SJSA1 (cell line): Measurements from ENCODE around the gene METTL26. TPM values are rescaled to one million over a fixed set of nuclear protein-coding genes. Genes with fewer than 3 reads are reported as not detected.

Source experiments
- DNase-seq, 2 experiments: peaks; one replicate each; pipeline ENCODE4 v3.0.0-alpha.2; 2015 to 2020; ENCODE audit warnings: low spot score in 2 of 2, low read depth in 1 of 2
- H3K27ac ChIP-seq: fragments of 250-450 bp; sonication (Bioruptor Pico); 2 replicates; pipeline ENCODE4 v1.5.1; 2020; ENCODE audit warnings: mild to moderate bottlenecking, moderate library complexity
- H3K27me3 ChIP-seq: fragments of 250-450 bp; sonication (Bioruptor Pico); replicated peaks from 2 replicates; pipeline ENCODE4 v1.5.1; 2020; ENCODE audit warnings: mild to moderate bottlenecking, moderate library complexity
- H3K36me3 ChIP-seq: fragments of 250-450 bp; sonication (Bioruptor Pico); 2 replicates; pipeline ENCODE4 v1.5.1; 2020; ENCODE audit warnings: mild to moderate bottlenecking
- H3K4me1 ChIP-seq: fragments of 250-450 bp; sonication (Bioruptor Pico); replicated peaks from 2 replicates; pipeline ENCODE4 v1.6.1; 2021; ENCODE audit warnings: mild to moderate bottlenecking
- H3K4me3 ChIP-seq: fragments of 250-450 bp; sonication (Bioruptor Pico); 2 replicates; pipeline ENCODE4 v1.5.1; 2020; ENCODE audit warnings: mild to moderate bottlenecking
- H3K9me3 ChIP-seq: fragments of 250-450 bp; sonication (Bioruptor Pico); replicated peaks from 2 replicates; pipeline ENCODE4 v1.5.1; 2020; ENCODE audit warnings: mild to moderate bottlenecking
- total RNA-seq: library from RNA; depleted of rRNA; stranded (reverse); fragments of >200 nt; shearing (Covaris generic); gene quantifications from 2 replicates; pipeline ENCODE4 v1.2.3, GENCODE V29; 2014

Gene METTL26
- total RNA-seq, 1 experiment from 2014 or later, result 73.1 TPM

GRCh38 chr16:644556-644955 lies 8.5 kb upstream of the METTL26 start:
- Histone ChIP-seq H3K27me3 (peaks cover 15% of the 10 kb centered on the region), H3K4me1 (peaks cover 29% of the 10 kb centered on the region), H3K36me3 (peaks cover 7% of the 10 kb centered on the region; the same call in 1 of the 2 replicates), H3K9me3 (peaks cover 4% of the 10 kb centered on the region), H3K4me3 (no peak overlapping the region), H3K27ac (no peak overlapping the region)
- no peak for DNase-seq

GRCh38 chr16:643050-643368 lies 6.9 kb upstream of the METTL26 start:
- no peak overlapping the region for H3K4me3 ChIP-seq
- H3K27me3 ChIP-seq, result peaks cover 15% of the 10 kb centered on the region
- no peak overlapping the region for H3K27ac ChIP-seq
- H3K36me3 ChIP-seq, result no peaks in the 10 kb centered on the region; the same call in 1 of the 2 replicates
- H3K9me3 ChIP-seq, result peaks cover 4% of the 10 kb centered on the region
- DNase-seq, result no peak
- H3K4me1 ChIP-seq, result peaks cover 15% of the 10 kb centered on the region

- Histone ChIP-seq H3K27ac (no peak overlapping the region), H3K4me3 (peak overlapping the region; percentile 56), H3K4me1 (peaks cover 15% of the 10 kb centered on the region), H3K27me3 (peaks cover 15% of the 10 kb centered on the region), H3K36me3 (no peaks in the 10 kb centered on the region; the same call in 1 of the 2 replicates), H3K9me3 (peaks cover 4% of the 10 kb centered on the region)
- no peak for DNase-seq
Observed at GRCh38 chr16:642189-643049, 6.3 kb upstream of the METTL26 start.

- no peaks in the 10 kb centered on the region; the same call in 1 of the 2 replicates for H3K36me3 ChIP-seq
- H3K4me1 ChIP-seq, result peaks cover 18% of the 10 kb centered on the region
- H3K27me3 ChIP-seq, result peaks cover 15% of the 10 kb centered on the region
- peaks cover 4% of the 10 kb centered on the region for H3K9me3 ChIP-seq
- peak within 1 kb of the TSS; percentile 56 for H3K4me3 ChIP-seq
- H3K27ac ChIP-seq, result no peak within 1 kb of the TSS
- DNase-seq, result peak; percentile 55 to 71
Observed at GRCh38 chr16:641326-642188, 5.5 kb upstream of the METTL26 start, which contains the start of gene MCRIP2. TSS of gene MCRIP2 (plus strand) at chr16:641828. CDS start at chr16:641992, 164 bp downstream.

GRCh38 chr16:640614-641013 lies 4.5 kb upstream of the METTL26 start:
- Histone ChIP-seq H3K4me1 (peaks cover 26% of the 10 kb centered on the region), H3K36me3 (no peaks in the 10 kb centered on the region; the same call in none of the 2 replicates), H3K4me3 (no peak overlapping the region), H3K27ac (no peak overlapping the region), H3K27me3 (peaks cover 11% of the 10 kb centered on the region), H3K9me3 (peaks cover 4% of the 10 kb centered on the region)
- DNase-seq, result no peak

GRCh38 chr16:638836-639235 lies 2.7 kb upstream of the METTL26 start:
- Histone ChIP-seq H3K27ac (no peak overlapping the region), H3K4me1 (peaks cover 34% of the 10 kb centered on the region), H3K27me3 (peaks cover 11% of the 10 kb centered on the region), H3K36me3 (peaks cover 7% of the 10 kb centered on the region), H3K9me3 (peaks cover 4% of the 10 kb centered on the region), H3K4me3 (no peak overlapping the region)
- DNase-seq, result no peak

GRCh38 chr16:638034-638543 lies 2.0 kb upstream of the METTL26 start:
- Histone ChIP-seq H3K9me3 (peaks cover 4% of the 10 kb centered on the region), H3K27ac (no peak overlapping the region), H3K36me3 (peaks cover 12% of the 10 kb centered on the region), H3K4me3 (no peak overlapping the region), H3K4me1 (peaks cover 34% of the 10 kb centered on the region), H3K27me3 (peaks cover 11% of the 10 kb centered on the region)
- no peak for DNase-seq

GRCh38 chr16:637081-638018 lies 1.2 kb upstream of the METTL26 start:
- H3K27ac ChIP-seq, result peak overlapping the region; percentile 81
- peak in 1 of 2 experiments; percentile 92 for DNase-seq
- H3K36me3 ChIP-seq, result peaks cover 13% of the 10 kb centered on the region
- peaks cover 8% of the 10 kb centered on the region for H3K27me3 ChIP-seq
- H3K4me1 ChIP-seq, result peaks cover 32% of the 10 kb centered on the region
- H3K9me3 ChIP-seq, result peaks cover 4% of the 10 kb centered on the region
- H3K4me3 ChIP-seq, result peak overlapping the region; percentile 65

GRCh38 chr16:635573-636205 lies 416 bp downstream of the METTL26 start:
- no peaks in the 10 kb centered on the region for H3K9me3 ChIP-seq
- H3K27ac ChIP-seq, result no peak overlapping the region
- H3K4me1 ChIP-seq, result peaks cover 26% of the 10 kb centered on the region
- no peak for DNase-seq
- H3K27me3 ChIP-seq, result no peaks in the 10 kb centered on the region
- H3K36me3 ChIP-seq, result peaks cover 13% of the 10 kb centered on the region
- peak overlapping the region; percentile 65 for H3K4me3 ChIP-seq

- no peaks in the 10 kb centered on the region for H3K27me3 ChIP-seq
- no peak for DNase-seq
- peaks cover 26% of the 10 kb centered on the region for H3K4me1 ChIP-seq
- peaks cover 13% of the 10 kb centered on the region for H3K36me3 ChIP-seq
- no peaks in the 10 kb centered on the region for H3K9me3 ChIP-seq
- H3K4me3 ChIP-seq, result peak overlapping the region; percentile 65; the same call in 1 of the 2 replicates
- no peak overlapping the region for H3K27ac ChIP-seq
Observed at GRCh38 chr16:634996-635395, 1.1 kb downstream of the METTL26 start.

GRCh38 chr16:634051-634670 lies 1.9 kb downstream of the METTL26 start:
- no peak overlapping the region for H3K4me3 ChIP-seq
- H3K36me3 ChIP-seq, result peaks cover 13% of the 10 kb centered on the region
- H3K27ac ChIP-seq, result no peak overlapping the region
- no peak for DNase-seq
- H3K27me3 ChIP-seq, result no peaks in the 10 kb centered on the region
- no peaks in the 10 kb centered on the region for H3K9me3 ChIP-seq
- H3K4me1 ChIP-seq, result peaks cover 26% of the 10 kb centered on the region

GRCh38 chr16:633336-634050 lies 2.6 kb downstream of the METTL26 start:
- peaks cover 26% of the 10 kb centered on the region for H3K4me1 ChIP-seq
- no peak overlapping the region for H3K4me3 ChIP-seq
- H3K27me3 ChIP-seq, result no peaks in the 10 kb centered on the region
- DNase-seq, result no peak
- peaks cover 13% of the 10 kb centered on the region for H3K36me3 ChIP-seq
- no peak overlapping the region for H3K27ac ChIP-seq
- no peaks in the 10 kb centered on the region for H3K9me3 ChIP-seq
